ENCODE results near the gene LY6G5C. TPM values are rescaled to one million over a fixed set of nuclear protein-coding genes. Genes with fewer than 3 reads are reported as not detected.
A peak's percentile ranks its signal among the peaks of the same experiment; 100 is the strongest.

LY6G5C gene
- total and polyA plus RNA-seq, 2 of the 13 experiments (the other 11 are each of a cell fraction or from before 2014, with no cell fraction given) = 0.33 to 0.55 TPM

- no peak for TF ChIP-seq PBX3 (CRISPR knock-in tag; IDR thresholded peaks at IDR 0.05; ENCODE audit: borderline replicate concordance)
- TF ChIP-seq THAP9 (CRISPR knock-in tag; IDR thresholded peaks at IDR 0.05; ENCODE audit: borderline replicate concordance) = peak; percentile 79; the same call in 1 of the 2 replicates
- TF ChIP-seq LCORL (IDR thresholded peaks at IDR 0.05) = no peak
- no peak for TF ChIP-seq LCORL (CRISPR knock-in tag; IDR thresholded peaks at IDR 0.05)
- TF ChIP-seq ZSCAN21 (CRISPR knock-in tag; IDR thresholded peaks at IDR 0.05; ENCODE audit: borderline replicate concordance) = no peak
- TF ChIP-seq SATB2 (CRISPR knock-in tag; IDR thresholded peaks at IDR 0.05) = peak; percentile 40; the same call in 1 of the 2 replicates
- no peak for TF ChIP-seq SIN3A (IDR thresholded peaks at IDR 0.05; ENCODE audit: borderline replicate concordance, low read depth, low read length)
- TF ChIP-seq ZNF713 (CRISPR knock-in tag; IDR thresholded peaks at IDR 0.05) = no peak; the same call in 1 of the 2 replicates
- no peak for TF ChIP-seq EHMT2 (IDR thresholded peaks at IDR 0.05; ENCODE audit: borderline replicate concordance, low read depth, low read length)
- TF ChIP-seq MXD3 (CRISPR knock-in tag; IDR thresholded peaks at IDR 0.05) = no peak
- TF ChIP-seq ZNF256 (CRISPR knock-in tag; conservative IDR thresholded peaks at IDR 0.05) = no peak
- TF ChIP-seq HNF4G (IDR thresholded peaks at IDR 0.05; ENCODE audit: borderline replicate concordance, low read depth, low read length) = no peak
- TF ChIP-seq HNF4G (CRISPR knock-in tag; IDR thresholded peaks at IDR 0.05; ENCODE audit: borderline replicate concordance, low read depth) = no peak
- no peak for TF ChIP-seq ZNF749 (CRISPR knock-in tag; IDR thresholded peaks at IDR 0.05; ENCODE audit: borderline replicate concordance)
- TF ChIP-seq PHF21A (CRISPR knock-in tag; IDR thresholded peaks at IDR 0.05) = peak; percentile 39; the same call in 1 of the 2 replicates
- no peak for TF ChIP-seq TCF12 (IDR thresholded peaks at IDR 0.05)
- no peak for TF ChIP-seq TCF12 (CRISPR knock-in tag; IDR thresholded peaks at IDR 0.05)
- no peak for TF ChIP-seq YY1 (IDR thresholded peaks at IDR 0.05; ENCODE audit: insufficient read depth, insufficient replicate concordance, low read depth, low read length)
- no peak for TF ChIP-seq ZNF629 (CRISPR knock-in tag; conservative IDR thresholded peaks at IDR 0.05)
- no peak for TF ChIP-seq FOXJ3 (CRISPR knock-in tag; IDR thresholded peaks at IDR 0.05; ENCODE audit: borderline replicate concordance)
- TF ChIP-seq ETS1 (CRISPR knock-in tag; IDR thresholded peaks at IDR 0.05) = no peak
- TF ChIP-seq ZNF160 (CRISPR knock-in tag; IDR thresholded peaks at IDR 0.05) = no peak; the same call in 1 of the 2 replicates
- peak; percentile 94 for TF ChIP-seq PRMT3 (CRISPR knock-in tag; IDR thresholded peaks at IDR 0.05; ENCODE audit: borderline replicate concordance, low read depth)
- peak; percentile 86 for TF ChIP-seq ZSCAN29 (CRISPR knock-in tag; conservative IDR thresholded peaks at IDR 0.05)
- TF ChIP-seq SIX4 (CRISPR knock-in tag; IDR thresholded peaks at IDR 0.05) = no peak
- no peak; the same call in none of the 2 replicates for TF ChIP-seq SNAPC2 (CRISPR knock-in tag; IDR thresholded peaks at IDR 0.05)
Observed at GRCh38 chr6:31729979-31730630, 49.2 kb upstream of the LY6G5C start (continued).
